Esophagus squamous epithelium (tissue), 5 donors: ENCODE measurements around the gene ZNF273. TPM values are rescaled to one million over a fixed set of nuclear protein-coding genes. Genes with fewer than 3 reads are reported as not detected.

ENCODE experiments used
- DNase-seq: peaks from one replicate; lab custom pipeline; 2025; lab: John Stamatoyannopoulos, UW
- H3K27ac ChIP-seq, 4 donors: fragments of 200-600 bp; sonication (generic); one replicate each; pipeline ENCODE4 v1.5.1; 2016 to 2019; ENCODE audit warnings: mild to moderate bottlenecking in 1 of 4
- H3K27me3 ChIP-seq, 4 donors: fragments of 200-600 bp; sonication (generic); 1 replicate in 3 of 4; 2 replicates in 1 of 4; pipeline versions ENCODE4 v1.5.1 to v1.6.0; 2017 to 2021; ENCODE audit warnings: antibody characterized with exemption in 1 of 4
- H3K36me3 ChIP-seq, 3 donors: fragments of 200-600 bp; sonication (generic); one replicate each; pipeline ENCODE4 v1.5.1; 2016 to 2019
- H3K4me1 ChIP-seq, 3 donors: fragments of 200-600 bp; sonication (generic); one replicate each; pipeline ENCODE4 v1.5.1; 2017 to 2019
- H3K4me3 ChIP-seq, 4 donors: fragments of 200-600 bp; sonication (generic); 1 replicate in 3 of 4; 2 replicates in 1 of 4; pipeline ENCODE4 v1.5.1; 2016 to 2019; ENCODE audit warnings: mild to moderate bottlenecking in 2 of 4, moderate library complexity in 1 of 4
- H3K9me3 ChIP-seq, 3 donors: fragments of 200-600 bp; sonication (generic); one replicate each; pipeline ENCODE4 v1.5.1; 2016 to 2019
- CTCF ChIP-seq, 6 experiments: fragments of 450-650 bp in 4 of 6; fragments of 200-600 bp in 2 of 6; sonication (generic) in 2 of 6; IDR thresholded peaks; one replicate each; pipeline ENCODE4 v1.5.1; 2016 to 2019; ENCODE audit warnings: antibody characterized with exemption in 6 of 6, mild to moderate bottlenecking in 4 of 6, moderate library complexity in 4 of 6
- POLR2A ChIP-seq, 4 donors: fragments of 450-650 bp; IDR thresholded peaks; one replicate each; pipeline ENCODE4 v1.6.1; 2017; ENCODE audit warnings: antibody characterized with exemption in 4 of 4, mild to moderate bottlenecking in 4 of 4, moderate library complexity in 3 of 4
- WGBS, 2 donors: methylation state at CpG; one replicate each; pipeline ENCODE4 v1.1.5; 2018; 5-methylcytosine and 5-hydroxymethylcytosine counted together
- intact Hi-C: fragments of 100-400 bp; cut with DNase I; formaldehyde crosslinking; loops from one replicate; pipeline ENCODE4 v1.15.0; 2022
- total RNA-seq, 4 donors: library from RNA; depleted of rRNA; stranded (reverse); fragments of >200 nt; gene quantifications; one replicate each; pipeline ENCODE4 v1.1.0, GENCODE V29; 2016
- donor health status: DM: yes; HTN: yes; CAD: no.

The ZNF273 gene
- total RNA-seq, 4 donors from 2014 or later = 8.0 to 43.3 (median 14.0) TPM

- H3K4me1 ChIP-seq = no peaks in the 10 kb centered on the region
- no peak for TF ChIP-seq CTCF (IDR thresholded peaks at IDR 0.05)
- no peak for TF ChIP-seq POLR2A (IDR thresholded peaks at IDR 0.05)
- no peak for DNase-seq
- peaks cover 0 to 19% (median 0%) of the 10 kb centered on the region in 3 donors for H3K9me3 ChIP-seq
- no peaks in the 10 kb centered on the region for H3K27me3 ChIP-seq
- intact Hi-C loops = no loop called here
- no peaks in the 10 kb centered on the region for H3K36me3 ChIP-seq
- H3K4me3 ChIP-seq = no peak overlapping the region
- H3K27ac ChIP-seq = no peak overlapping the region
These were observed 62.5 kb downstream of the ZNF273 start for GRCh38 chr7:64965594-64965993.

GRCh38 chr7:64978497-64979203 lies 75.6 kb downstream of the ZNF273 start:
- peaks cover 0 to 55% (median 4%) of the 10 kb centered on the region in 3 donors for H3K36me3 ChIP-seq
- no peaks in the 10 kb centered on the region for H3K27me3 ChIP-seq
- no peak for DNase-seq
- no peak overlapping the region for H3K27ac ChIP-seq
- no peak overlapping the region for H3K4me3 ChIP-seq
- intact Hi-C loops = no loop called here
- no peaks in the 10 kb centered on the region for H3K4me1 ChIP-seq
- no peak for TF ChIP-seq POLR2A (IDR thresholded peaks at IDR 0.05)
- no peak for TF ChIP-seq CTCF (IDR thresholded peaks at IDR 0.05)
- H3K9me3 ChIP-seq = peaks cover 0 to 82% (median 72%) of the 10 kb centered on the region in 3 donors
- 92 to 96% methylated on average over 5 of the region's 5 CpGs for WGBS, 2 donors

Other genes starting within 250 kb of the ZNF273 start
- 1 to 10 TPM; 3.3 to 6.5 (median 4.6) TPM for gene ZNF107, start 237.1 kb upstream of the ZNF273 start, total RNA-seq
- gene ZNF138, start 108.8 kb upstream of the ZNF273 start, total RNA-seq = 10 to 100 TPM in 3 of 4 donors, 1 to 10 TPM in 1; 7.2 to 14.0 (median 12.1) TPM
- 10 to 100 TPM in 2 of 4 donors, 1 to 10 TPM in 2; 3.7 to 17.3 (median 10.9) TPM for gene ZNF117, start 87.8 kb downstream of the ZNF273 start, total RNA-seq
- 10 to 100 TPM; 15.4 to 30.9 (median 18.6) TPM for gene ERV3-1, start 103.4 kb downstream of the ZNF273 start, total RNA-seq